Loucy (cell line): Measurements from ENCODE around the gene SPOCK3.

ENCODE experiments used
- EZH2phosphoT487 ChIP-seq: fragments of 200-600 bp; IDR thresholded peaks from 2 replicates; pipeline ENCODE4 v1.6.1; 2018; ENCODE audit warnings: antibody characterized with exemption, mild to moderate bottlenecking, moderate library complexity, borderline replicate concordance
- TF ChIP-seq, protein P1 (sequence below): fragments of 200-600 bp; sonication (generic); conservative IDR thresholded peaks from 2 replicates; pipeline ENCODE4 v1.5.1; 2014; ENCODE audit warnings: mild to moderate bottlenecking, antibody characterized with exemption, low read length

DNA sequence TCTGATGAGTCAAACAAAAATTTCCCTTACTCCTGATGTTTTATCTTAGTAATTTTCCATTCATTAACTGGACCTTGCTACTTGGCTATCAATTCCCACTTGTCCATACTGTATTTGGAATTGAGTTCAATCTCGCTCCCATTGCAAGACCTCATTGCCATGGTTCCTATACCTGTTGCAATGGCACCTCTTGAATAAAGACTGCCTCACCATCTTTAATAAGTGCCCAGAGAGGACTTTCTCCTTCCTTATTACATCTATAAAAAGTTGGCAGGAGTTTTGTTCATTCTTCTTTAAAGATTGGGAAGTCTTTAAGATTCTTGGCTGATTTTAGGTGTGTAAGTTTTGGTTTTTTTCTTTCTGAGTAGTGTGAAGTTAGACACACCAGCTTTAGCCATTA, 397.4 kb downstream of the SPOCK3 start:
- TF ChIP-seq, protein P1, sequence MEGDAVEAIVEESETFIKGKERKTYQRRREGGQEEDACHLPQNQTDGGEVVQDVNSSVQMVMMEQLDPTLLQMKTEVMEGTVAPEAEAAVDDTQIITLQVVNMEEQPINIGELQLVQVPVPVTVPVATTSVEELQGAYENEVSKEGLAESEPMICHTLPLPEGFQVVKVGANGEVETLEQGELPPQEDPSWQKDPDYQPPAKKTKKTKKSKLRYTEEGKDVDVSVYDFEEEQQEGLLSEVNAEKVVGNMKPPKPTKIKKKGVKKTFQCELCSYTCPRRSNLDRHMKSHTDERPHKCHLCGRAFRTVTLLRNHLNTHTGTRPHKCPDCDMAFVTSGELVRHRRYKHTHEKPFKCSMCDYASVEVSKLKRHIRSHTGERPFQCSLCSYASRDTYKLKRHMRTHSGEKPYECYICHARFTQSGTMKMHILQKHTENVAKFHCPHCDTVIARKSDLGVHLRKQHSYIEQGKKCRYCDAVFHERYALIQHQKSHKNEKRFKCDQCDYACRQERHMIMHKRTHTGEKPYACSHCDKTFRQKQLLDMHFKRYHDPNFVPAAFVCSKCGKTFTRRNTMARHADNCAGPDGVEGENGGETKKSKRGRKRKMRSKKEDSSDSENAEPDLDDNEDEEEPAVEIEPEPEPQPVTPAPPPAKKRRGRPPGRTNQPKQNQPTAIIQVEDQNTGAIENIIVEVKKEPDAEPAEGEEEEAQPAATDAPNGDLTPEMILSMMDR = no peak
- no peak for TF ChIP-seq EZH2phosphoT487
